Stomach smooth muscle (tissue), 2 donors: ENCODE data around the gene TRAPPC10.

Experiments
- H3K27ac ChIP-seq: one replicate; pipeline ENCODE4 v1.7.0; 2013; ENCODE audit warnings: mild to moderate bottlenecking, low read length, inconsistent platforms
- H3K27me3 ChIP-seq, 2 donors: one replicate each; pipeline ENCODE4 v1.7.0; 2013; ENCODE audit warnings: low read length in 2 of 2; ENCODE audit not compliant: insufficient read depth in 2 of 2, control insufficient read depth in 1 of 2
- H3K36me3 ChIP-seq, 2 donors: one replicate each; pipeline ENCODE4 v1.7.0; 2013; ENCODE audit warnings: low read length in 2 of 2; ENCODE audit not compliant: control insufficient read depth in 2 of 2, insufficient read depth in 2 of 2
- H3K4me1 ChIP-seq: one replicate; pipeline ENCODE4 v1.7.0; 2013; ENCODE audit warnings: low read length; ENCODE audit not compliant: control insufficient read depth, insufficient read depth
- H3K4me3 ChIP-seq, 2 donors: one replicate each; pipeline ENCODE4 v1.7.0; 2013; ENCODE audit warnings: low read length in 2 of 2
- H3K9ac ChIP-seq, 2 donors: one replicate each; pipeline ENCODE4 v1.7.0; 2013; ENCODE audit warnings: low read length in 2 of 2, mild to moderate bottlenecking in 1 of 2
- H3K9me3 ChIP-seq, 2 donors: one replicate each; pipeline ENCODE4 v1.7.0; 2013; ENCODE audit warnings: low read length in 2 of 2; ENCODE audit not compliant: control insufficient read depth in 2 of 2
- donor health status: healthy.
- donor health status: Pancreatic carcinoma.

The TRAPPC10 gene

DNA sequence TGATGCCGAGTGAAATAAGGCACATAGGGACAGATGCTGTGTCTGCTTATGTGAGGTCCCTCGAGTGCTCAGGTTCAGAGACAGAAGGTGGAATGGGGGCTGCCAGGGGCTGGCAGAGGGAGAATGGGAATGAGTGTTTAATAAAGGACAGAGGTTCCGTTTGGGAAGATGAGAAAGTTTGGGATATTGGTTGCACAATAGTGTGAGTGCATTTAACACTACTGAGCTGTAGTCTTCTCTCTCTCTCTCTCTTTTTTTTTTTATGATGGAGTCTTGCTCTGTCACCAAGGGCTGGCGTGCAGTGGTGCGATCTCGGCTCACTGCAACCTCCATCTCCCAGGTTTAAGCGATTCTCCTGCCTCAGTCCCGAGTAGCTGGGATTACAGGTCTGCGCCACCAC lies 44.9 kb downstream of the TRAPPC10 start:
- Histone ChIP-seq H3K27me3 (no peaks in the 10 kb centered on the region), H3K36me3 (peaks cover 9 to 21% of the 10 kb centered on the region in 2 donors), H3K4me1 (peaks cover 19% of the 10 kb centered on the region), H3K9me3 (no peaks in the 10 kb centered on the region), H3K4me3 (no peak overlapping the region), H3K9ac (no peak overlapping the region), H3K27ac (no peak overlapping the region)

DNA sequence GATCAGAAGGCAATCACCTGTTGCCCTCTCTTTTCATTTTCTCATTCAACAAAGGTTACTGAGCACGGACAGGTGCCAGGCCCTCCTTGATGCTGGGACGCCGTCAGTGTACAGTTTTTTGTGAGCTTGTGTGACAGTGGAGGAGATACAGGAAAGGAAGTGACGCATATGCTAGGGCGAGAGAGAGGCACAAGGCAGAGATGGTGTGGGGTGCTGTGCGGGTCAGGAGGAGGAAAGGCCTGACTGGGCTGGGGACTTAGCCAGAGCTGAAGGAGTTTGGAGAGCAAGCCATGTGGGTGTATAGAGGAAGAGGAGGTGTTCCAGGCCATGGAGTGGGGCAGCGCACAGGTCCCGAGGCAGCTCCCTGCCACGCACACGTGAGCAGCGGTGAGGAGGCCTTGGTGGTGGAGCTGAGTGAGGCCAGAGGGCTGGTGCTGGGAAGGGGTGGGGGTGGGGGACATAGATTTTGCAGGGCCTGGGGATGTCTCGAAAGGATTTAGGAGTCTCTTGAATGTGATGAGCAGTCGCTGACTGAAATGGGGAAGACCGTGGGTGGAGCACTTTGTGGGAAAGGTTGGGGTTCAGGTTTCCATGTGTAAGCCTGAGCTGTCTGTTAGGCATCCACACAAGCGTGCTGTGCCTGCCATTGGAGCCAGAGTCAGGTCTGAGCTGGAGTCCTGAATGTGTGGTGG lies 46.0 kb downstream of the TRAPPC10 start:
- no peak overlapping the region for H3K4me3 ChIP-seq
- no peaks in the 10 kb centered on the region for H3K9me3 ChIP-seq
- H3K27me3 ChIP-seq, result no peaks in the 10 kb centered on the region
- no peak overlapping the region for H3K27ac ChIP-seq
- H3K4me1 ChIP-seq, result peaks cover 11% of the 10 kb centered on the region
- H3K36me3 ChIP-seq, result peaks cover 9 to 25% of the 10 kb centered on the region in 2 donors
- no peak overlapping the region for H3K9ac ChIP-seq

DNA sequence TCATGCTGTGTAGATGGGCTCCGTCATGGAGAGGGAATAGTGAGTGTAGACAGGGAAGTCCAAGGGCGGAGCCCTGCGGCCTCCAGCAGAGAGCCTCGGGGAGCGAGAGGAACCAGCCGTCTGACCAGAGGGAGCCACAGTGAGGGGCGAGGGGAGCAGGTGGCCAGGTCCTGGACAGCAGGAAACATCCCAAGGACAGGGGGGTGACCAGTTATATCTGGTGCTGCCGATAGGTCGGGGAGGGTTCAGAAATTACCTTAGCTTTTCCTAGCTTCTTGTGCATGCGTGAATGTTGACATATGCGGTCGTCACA lies 46.5 kb downstream of the TRAPPC10 start:
- Histone ChIP-seq H3K27me3 (no peaks in the 10 kb centered on the region), H3K9ac (no peak overlapping the region), H3K4me1 (peaks cover 9% of the 10 kb centered on the region), H3K36me3 (peaks cover 10 to 26% of the 10 kb centered on the region in 2 donors), H3K4me3 (no peak overlapping the region), H3K9me3 (no peaks in the 10 kb centered on the region), H3K27ac (no peak overlapping the region)

- H3K36me3 ChIP-seq, result peaks cover 14 to 30% of the 10 kb centered on the region in 2 donors
Measured at GRCh38 chr21:44058981-44059380, 46.9 kb downstream of the TRAPPC10 start.

GRCh38 chr21:44059710-44060109 lies 47.6 kb downstream of the TRAPPC10 start:
- peaks cover 19 to 34% of the 10 kb centered on the region in 2 donors for H3K36me3 ChIP-seq
- H3K27me3 ChIP-seq, result no peaks in the 10 kb centered on the region
- no peak overlapping the region for H3K4me3 ChIP-seq
- H3K9ac ChIP-seq, result no peak overlapping the region
- H3K9me3 ChIP-seq, result no peaks in the 10 kb centered on the region
- H3K4me1 ChIP-seq, result peaks cover 6% of the 10 kb centered on the region
- H3K27ac ChIP-seq, result no peak overlapping the region

More at GRCh38 chr21:44058981-44059380, 46.9 kb downstream of the TRAPPC10 start:
- Histone ChIP-seq H3K9ac (no peak overlapping the region), H3K27me3 (no peaks in the 10 kb centered on the region), H3K4me1 (peaks cover 9% of the 10 kb centered on the region), H3K27ac (no peak overlapping the region), H3K9me3 (no peaks in the 10 kb centered on the region), H3K4me3 (no peak overlapping the region)

GRCh38 chr21:44062380-44062779 lies 50.3 kb downstream of the TRAPPC10 start:
- H3K9me3 ChIP-seq, result no peaks in the 10 kb centered on the region
- no peaks in the 10 kb centered on the region for H3K4me1 ChIP-seq
- H3K27ac ChIP-seq, result no peak overlapping the region
- H3K27me3 ChIP-seq, result no peaks in the 10 kb centered on the region
- H3K9ac ChIP-seq, result no peak overlapping the region
- H3K36me3 ChIP-seq, result peaks cover 19 to 38% of the 10 kb centered on the region in 2 donors
- no peak overlapping the region for H3K4me3 ChIP-seq

DNA sequence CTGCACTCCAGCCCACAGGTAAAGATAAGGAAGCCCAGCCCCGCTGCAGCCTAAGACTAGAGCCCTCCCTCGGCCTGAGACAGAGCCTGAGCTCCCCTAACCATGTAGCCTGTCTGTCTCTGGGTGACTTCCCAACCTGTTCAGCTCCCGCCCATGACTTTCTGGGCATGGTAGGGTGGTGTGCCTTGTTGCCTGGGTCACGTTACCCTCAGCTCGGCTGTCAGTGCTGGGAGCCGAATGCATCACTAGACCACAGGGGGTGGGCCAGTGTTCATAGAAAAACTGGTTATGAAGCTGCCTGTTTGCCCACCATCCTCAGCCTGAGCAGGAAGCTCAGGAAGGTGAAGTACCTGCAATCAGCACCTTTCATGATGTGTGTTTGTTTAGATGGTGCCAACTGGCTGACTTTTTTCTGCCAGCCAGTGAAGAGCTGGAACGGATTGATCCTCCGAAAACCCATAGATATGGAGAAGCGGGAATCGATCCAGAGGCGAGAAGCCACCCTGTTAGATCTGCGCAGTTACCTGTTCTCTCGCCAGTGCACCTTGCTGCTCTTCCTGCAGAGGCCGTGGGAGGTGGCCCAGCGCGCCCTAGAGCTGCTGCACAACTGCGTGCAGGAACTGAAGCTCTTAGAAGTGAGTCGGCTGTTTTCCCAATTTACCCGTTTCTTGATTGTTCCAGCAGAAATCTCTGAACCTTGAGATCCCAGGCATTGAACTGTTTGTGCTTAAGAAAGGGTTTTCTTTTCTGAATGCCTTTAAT lies 51.2 kb downstream of the TRAPPC10 start:
- Histone ChIP-seq H3K36me3 (peaks cover 17 to 33% of the 10 kb centered on the region in 2 donors), H3K27me3 (no peaks in the 10 kb centered on the region), H3K4me3 (no peak overlapping the region), H3K27ac (no peak overlapping the region), H3K4me1 (no peaks in the 10 kb centered on the region), H3K9me3 (no peaks in the 10 kb centered on the region), H3K9ac (no peak overlapping the region)

- H3K27ac ChIP-seq, result no peak overlapping the region
- H3K27me3 ChIP-seq, result no peaks in the 10 kb centered on the region
- no peaks in the 10 kb centered on the region for H3K9me3 ChIP-seq
- H3K36me3 ChIP-seq, result peaks cover 17 to 31% of the 10 kb centered on the region in 2 donors
- no peaks in the 10 kb centered on the region for H3K4me1 ChIP-seq
- H3K4me3 ChIP-seq, result no peak overlapping the region
- no peak overlapping the region for H3K9ac ChIP-seq
Measured at GRCh38 chr21:44064852-44065403, 52.8 kb downstream of the TRAPPC10 start.

GRCh38 chr21:44065428-44065827 lies 53.3 kb downstream of the TRAPPC10 start:
- H3K9ac ChIP-seq, result no peak overlapping the region
- no peaks in the 10 kb centered on the region for H3K27me3 ChIP-seq
- peaks cover 2% of the 10 kb centered on the region for H3K4me1 ChIP-seq
- peaks cover 17 to 31% of the 10 kb centered on the region in 2 donors for H3K36me3 ChIP-seq
- no peaks in the 10 kb centered on the region for H3K9me3 ChIP-seq
- no peak overlapping the region for H3K4me3 ChIP-seq
- H3K27ac ChIP-seq, result no peak overlapping the region

DNA sequence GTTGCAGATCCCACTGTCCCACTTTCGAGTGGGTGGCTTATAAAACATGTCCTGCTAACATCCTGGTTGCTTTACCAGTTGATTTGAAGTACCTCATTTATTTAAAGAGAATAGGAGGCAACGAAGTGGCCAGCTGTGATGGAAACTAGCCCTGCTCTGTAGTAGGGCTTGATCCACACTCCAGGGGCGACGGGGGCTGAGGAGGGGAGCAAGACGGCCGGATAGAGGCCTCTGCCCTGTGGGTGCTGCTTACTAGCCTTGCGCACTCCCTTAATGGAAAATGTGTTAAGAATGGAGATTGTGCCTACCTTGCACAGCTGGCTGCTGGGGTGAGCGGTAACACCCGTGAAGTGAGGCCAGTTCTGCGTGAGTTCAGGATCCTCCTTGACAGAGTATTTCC lies 54.0 kb downstream of the TRAPPC10 start:
- Histone ChIP-seq H3K4me1 (peaks cover 9% of the 10 kb centered on the region), H3K27me3 (no peaks in the 10 kb centered on the region), H3K9me3 (no peaks in the 10 kb centered on the region), H3K9ac (no peak overlapping the region), H3K27ac (no peak overlapping the region), H3K36me3 (peaks cover 17 to 31% of the 10 kb centered on the region in 2 donors), H3K4me3 (no peak overlapping the region)
